ENCODE results near the gene SLIT1.

- TF ChIP-seq CTCF (IDR thresholded peaks at IDR 0.05) (no peak), POLR2AphosphoS5 (IDR thresholded peaks at IDR 0.05; ENCODE audit: insufficient read depth in 1 of 2, low read depth in 1 of 2) (no peak), POLR2A (IDR thresholded peaks at IDR 0.05) (no peak)
Observed at GRCh38 chr10:96999987-97000386, 185.8 kb downstream of the SLIT1 start.
